Measurements from ENCODE around the gene ADCK1.
"Not testable (repeated sequence)": the region's sequence is repeated elsewhere in the genome, so short reads cannot be mapped to it uniquely, and the experiment has no call there.

ADCK1 gene

DNA sequence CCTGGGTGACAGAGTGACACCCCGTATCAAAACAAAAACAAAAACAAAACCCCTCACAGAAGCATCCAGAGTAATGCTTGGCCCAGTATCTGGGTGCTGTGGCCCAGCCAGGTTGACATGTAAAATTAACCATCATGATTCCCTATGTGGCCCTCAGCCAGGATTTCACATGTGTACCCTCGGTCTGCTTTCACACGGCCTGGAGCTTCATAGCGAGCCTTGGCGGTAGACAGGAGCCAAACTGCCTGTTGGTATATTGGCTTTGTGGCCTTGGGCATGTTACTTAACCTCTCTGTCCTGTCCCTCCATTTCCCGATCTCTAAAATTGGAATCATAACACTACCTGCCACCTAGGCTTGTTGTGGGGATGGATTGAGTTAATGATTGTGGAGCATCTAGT is 65.5 kb downstream of the ADCK1 start:
- DNase-seq (ENCODE audit: low read depth), result no peak

DNA sequence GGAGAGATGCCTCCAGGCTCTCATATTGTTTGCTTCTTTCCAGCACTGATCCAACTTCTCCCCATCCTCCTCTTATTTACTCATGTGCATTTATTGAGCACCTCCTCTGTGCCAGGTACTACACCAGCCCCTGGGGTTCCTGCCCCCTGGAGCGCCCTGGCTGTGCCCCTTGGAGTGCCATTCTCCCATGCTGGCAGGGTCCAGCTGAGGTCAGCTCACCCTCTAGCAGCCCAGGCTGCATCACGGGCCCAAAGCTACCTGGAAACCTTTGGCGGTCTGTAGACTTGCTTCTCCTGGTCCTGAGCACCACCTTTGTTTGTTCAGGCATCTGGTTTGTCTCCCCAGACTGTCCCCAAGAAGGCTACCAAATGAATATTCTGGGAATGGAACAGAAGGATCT is 67.0 kb downstream of the ADCK1 start:
- no peak for DNase-seq (ENCODE audit: low read depth)

GRCh38 chr14:77867476-77867875 is 67.6 kb downstream of the ADCK1 start:
- DNase-seq (ENCODE audit: low read depth), result no peak

DNA sequence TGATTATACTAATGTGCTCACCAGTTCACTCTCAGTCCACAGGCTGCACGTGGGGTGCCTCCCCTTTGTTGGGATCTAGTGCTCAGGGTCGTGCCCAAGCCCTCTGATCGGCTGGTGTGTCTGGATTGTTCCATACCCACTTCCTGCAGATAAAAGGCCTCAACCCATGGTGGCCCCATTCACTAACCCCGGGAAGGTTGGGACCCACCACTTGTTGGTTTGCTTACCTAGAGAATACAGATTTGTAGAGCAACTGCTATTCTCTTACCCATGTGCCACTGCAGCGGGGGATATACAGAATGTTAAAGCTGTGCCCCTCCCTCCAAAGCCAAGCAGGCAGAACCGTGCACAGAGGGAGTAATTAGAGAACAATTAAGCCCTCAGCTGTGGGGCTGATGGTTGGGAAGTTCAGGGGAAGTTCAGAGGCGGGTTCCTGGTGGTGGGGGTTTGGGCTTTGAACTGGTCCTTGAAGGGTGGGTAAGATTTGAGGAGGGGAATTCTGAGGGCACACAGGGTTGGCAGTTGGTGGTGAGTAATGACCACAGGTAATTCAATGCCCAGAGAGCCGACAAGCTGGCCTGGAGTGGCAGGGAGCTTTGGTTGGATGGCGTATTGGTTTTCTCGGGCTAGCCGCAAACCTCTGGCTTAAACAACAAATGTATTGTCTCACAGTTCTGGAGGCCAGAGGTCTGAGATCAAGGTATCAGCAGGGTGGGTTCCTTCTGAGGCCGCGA is 68.8 kb downstream of the ADCK1 start:
- DNase-seq (ENCODE audit: low read depth), result no peak

GRCh38 chr14:77869340-77869739 is 69.4 kb downstream of the ADCK1 start:
- no peak for DNase-seq (ENCODE audit: low read depth)

GRCh38 chr14:77870646-77871045 is 70.7 kb downstream of the ADCK1 start:
- DNase-seq (ENCODE audit: low read depth), result no peak

DNA sequence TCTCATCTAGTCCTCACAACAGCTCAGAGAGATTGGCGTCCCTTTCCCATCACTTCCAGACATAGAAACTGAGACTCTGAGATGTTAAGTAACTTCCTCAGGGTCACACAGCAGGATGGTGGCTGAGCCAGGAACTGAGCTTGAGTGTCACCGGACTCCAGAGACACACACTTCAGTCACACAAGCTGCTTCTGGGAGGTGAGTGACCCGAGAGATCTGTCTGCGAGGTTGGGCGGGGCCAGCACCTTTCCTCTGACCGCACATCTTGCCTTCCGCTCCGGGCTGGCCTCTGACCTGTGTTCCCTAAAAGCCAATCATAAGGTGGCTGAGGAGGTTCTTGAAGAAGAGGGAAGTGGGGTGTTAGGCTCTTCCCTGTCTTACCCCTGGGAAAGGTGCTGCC is 72.2 kb downstream of the ADCK1 start:
- DNase-seq (ENCODE audit: low read depth), result no peak

- no peak for DNase-seq (ENCODE audit: low read depth)
These were observed 73.1 kb downstream of the ADCK1 start for GRCh38 chr14:77872983-77873382.

GRCh38 chr14:77878783-77879182 is 78.9 kb downstream of the ADCK1 start:
- no peak for DNase-seq (ENCODE audit: low read depth)

DNA sequence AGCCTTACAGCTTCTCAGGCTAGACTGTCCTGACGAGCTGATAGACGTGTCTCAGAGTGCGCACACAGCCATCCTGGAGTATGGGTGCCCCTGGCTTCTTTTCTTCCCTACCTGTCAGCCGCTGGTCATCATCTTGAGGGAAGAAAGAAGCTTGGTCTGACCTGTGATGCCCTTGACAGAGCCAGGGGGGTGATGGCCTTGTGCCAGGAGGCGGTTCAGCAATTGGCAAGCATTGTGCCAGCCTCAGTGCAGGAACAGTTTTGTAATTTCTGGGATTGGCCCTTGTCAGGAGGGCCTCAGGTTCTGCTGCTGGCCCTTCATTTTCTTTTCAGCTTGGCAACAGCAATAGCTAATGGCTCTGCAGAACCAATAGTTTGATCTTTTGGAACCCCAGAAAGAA is 80.1 kb downstream of the ADCK1 start:
- DNase-seq (ENCODE audit: low read depth), result no peak

GRCh38 chr14:77882098-77882497 is 82.2 kb downstream of the ADCK1 start:
- no peak for DNase-seq (ENCODE audit: low read depth)

GRCh38 chr14:77882636-77883035 is 82.7 kb downstream of the ADCK1 start:
- no peak for DNase-seq (ENCODE audit: low read depth)

DNA sequence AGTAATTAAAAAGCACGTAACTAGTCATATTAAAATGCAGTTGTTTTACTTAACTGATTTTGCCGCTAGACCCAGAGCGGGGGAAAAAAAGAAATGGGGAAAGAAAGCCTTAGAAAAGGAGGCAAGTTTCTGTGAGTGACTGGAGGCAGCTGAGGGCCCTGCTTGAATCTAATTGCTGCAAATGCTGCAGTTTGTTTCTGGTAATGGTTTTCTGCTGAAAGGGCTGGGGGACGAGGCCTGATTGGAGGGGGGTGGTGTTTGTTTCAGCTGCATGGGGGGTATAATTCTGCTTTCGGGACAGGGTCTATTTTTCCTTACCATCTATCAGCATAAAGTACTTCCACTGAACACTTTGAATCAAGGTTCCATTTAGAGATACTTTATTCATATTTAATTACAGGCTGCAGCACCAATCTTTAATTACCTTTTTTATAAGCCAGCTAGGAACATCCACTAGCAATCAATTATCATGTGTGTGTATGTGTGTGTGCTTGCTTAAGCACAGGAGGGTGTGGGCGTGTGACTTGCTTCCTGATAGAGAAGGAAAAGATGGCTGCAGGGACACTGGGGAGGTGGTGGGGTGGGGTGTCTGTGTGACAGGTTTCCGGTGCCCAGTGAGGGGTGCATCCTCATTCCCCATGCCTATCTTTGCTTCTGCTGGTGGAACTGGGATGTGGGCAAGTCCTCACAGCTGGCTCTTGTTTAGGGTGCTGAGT is 83.4 kb downstream of the ADCK1 start:
- no peak for DNase-seq (ENCODE audit: low read depth)

DNA sequence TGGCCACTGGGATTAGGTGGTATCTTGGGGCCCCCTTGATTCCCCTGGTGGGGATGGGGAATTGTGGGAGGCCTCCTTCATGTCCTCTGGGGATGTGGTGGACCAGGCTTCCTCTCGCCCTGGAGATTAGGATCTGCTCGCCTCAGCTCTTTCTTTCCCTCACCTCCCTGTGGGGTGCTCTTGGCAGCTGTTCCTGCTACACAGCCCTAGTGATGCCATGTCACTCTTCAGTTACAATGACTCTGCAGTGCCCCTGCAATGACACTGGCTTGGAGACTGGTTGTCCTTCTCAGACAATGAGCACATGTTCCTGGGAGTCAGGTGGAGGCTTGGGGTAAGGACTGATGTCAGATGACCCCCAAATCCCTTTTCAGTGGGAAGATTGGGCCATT is 83.9 kb downstream of the ADCK1 start:
- no peak for DNase-seq (ENCODE audit: low read depth)

DNA sequence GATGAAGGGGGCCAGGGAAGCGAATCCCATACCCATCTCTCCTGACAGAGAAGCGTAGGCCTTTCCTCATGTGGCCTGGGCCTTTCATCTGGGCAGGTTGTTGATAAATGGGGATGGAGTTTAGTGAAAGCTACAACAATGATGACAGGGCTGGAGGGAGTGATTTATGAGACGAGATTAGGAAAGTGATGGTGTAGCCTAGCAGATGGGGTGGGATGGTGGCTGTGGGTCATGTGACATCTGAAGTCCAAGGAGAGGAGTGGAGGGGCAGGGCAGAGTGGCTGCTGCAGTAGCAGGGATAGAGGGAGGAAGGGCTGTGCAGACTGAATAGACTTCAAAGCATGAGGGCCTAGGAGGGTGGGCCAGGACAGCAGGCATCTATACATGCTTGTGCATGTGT is 85.5 kb downstream of the ADCK1 start:
- DNase-seq (ENCODE audit: low read depth), result no peak

DNA sequence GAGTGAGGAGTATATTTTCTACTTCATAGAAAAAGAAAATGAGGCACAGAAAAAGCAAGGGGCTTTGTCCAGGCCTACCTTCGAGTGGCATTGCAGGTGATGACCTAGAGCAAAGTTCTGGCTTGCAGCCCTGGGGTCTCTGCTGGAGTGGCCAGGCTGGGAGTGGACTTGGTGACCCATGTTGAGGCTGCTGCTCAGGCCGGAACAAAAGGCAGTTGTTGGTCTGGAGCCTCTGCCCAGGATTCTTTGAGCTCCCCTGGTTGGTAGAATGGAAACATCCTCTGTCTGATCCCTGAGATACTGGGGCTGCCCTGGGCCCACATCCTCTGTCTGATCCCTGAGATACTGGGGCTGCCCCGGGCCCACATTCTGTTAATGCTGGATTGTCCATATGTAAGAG is 86.1 kb downstream of the ADCK1 start:
- no peak for DNase-seq (ENCODE audit: low read depth)

- DNase-seq (ENCODE audit: low read depth), result not testable (repeated sequence)
These were observed 89.0 kb downstream of the ADCK1 start for GRCh38 chr14:77888903-77889302.

DNA sequence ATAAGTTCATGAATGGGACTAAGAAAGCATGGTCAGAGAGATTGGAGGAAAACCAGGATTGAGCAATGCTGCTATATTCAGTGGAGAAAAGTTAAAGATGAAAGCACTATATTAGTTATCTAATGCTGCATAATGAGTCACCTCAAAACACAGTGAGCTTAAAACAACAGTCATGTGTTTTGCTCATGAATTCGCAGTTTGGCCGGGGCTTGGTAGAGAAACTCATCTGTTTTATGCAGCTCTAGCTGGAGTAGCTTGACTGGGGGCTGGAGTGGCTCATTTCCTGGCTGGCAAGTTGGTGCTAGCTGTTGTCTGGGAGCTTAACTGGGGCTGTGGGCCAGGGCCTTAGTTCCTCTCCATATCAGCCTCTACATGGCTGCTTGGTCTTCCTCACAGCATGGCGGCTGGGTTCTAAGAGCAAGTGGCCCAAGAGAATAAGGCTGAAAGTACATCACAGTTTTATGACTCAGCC is 90.1 kb downstream of the ADCK1 start:
- no peak for DNase-seq (ENCODE audit: low read depth)

DNA sequence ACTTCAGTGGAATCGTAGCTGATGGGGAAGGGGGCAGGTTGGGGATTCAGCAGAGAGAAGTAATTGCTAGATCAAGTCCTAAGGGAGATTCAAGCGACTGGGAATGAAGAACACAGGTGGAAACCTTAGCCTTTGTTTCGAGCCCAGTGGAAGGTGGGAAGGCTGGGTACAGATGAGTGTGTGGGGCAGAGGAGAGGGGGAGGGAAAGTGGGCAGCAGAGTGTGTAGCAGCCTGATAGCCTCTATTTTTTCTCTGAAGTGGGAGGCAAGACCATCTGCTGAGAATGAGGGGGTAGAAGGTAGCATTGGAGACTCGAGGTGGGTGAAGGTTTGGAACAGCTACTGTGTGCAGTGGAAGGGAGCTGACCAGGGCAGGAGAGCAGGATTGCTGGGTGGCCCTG is 91.0 kb downstream of the ADCK1 start:
- DNase-seq (ENCODE audit: low read depth), result no peak

DNA sequence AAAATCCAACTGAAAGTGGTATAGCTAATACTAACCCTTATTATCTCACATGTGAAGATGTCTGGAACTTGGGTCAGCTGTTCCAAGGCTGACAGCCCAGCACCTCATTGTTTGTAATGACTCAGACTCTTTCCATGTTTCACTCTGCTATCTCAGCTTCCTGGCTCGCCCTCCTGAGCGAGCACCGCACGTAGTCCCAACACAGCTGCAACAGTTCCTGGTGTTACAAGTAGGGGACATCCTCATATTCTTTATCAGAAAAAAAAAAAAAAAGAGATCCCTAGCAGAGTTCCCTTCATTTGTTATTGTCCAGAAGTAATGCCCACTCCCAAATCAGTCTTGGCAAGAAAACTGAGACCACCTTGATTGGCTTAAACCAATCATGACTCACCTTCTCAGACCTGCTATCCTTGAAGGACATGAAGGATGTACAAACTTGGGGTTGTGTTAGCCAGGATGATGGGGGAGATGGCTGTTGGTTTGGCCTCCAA is 92.5 kb downstream of the ADCK1 start:
- no peak for DNase-seq (ENCODE audit: low read depth)

DNA sequence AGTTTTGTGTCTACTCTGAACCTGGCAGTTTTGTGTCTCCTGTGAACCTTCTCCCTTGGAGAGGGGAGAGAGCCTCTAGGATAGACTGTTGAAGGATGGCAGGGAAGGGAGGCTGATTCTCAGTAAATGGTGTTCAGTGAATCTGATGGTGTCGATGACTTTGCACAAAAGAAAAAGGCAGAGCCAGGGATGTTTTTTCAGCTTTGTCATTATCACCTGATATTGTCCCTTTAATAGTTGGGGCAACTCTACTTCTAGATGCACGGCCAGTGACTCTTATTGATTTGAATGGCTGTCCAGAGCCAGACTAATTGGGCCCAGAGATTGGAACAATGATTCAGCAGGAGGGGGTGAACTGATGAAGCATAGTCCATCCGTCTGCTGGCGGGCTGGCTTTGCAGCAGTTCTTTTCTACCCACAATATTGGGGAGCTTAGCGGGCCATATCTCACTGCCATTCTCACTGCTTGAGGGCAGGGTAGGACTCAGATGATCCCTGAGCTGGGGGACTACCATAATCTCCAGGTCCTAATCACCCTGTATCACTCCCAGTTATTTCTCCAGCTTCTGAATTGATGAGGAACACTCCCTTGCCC is 93.1 kb downstream of the ADCK1 start:
- DNase-seq (ENCODE audit: low read depth), result no peak

GRCh38 chr14:77897374-77897773 is 97.5 kb downstream of the ADCK1 start:
- DNase-seq (ENCODE audit: low read depth), result no peak

DNA sequence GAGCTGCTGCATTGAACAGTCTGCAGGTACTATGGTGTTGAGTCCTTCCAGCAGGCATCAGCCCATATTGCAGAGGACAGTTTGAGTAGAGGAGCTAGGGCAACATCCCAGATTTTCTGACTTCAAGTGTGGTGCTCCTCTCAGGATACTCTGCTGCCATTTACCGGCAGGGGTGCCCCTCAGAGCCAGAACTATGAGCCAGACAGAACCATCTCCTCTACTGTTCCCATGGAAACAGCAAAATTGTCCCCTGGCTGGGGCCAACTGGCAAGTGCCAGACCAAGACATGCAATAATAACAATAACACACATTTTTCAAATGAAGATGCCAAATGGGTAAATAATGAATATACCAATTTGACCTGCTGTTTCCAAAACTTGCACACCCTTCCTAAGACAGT is 102.9 kb downstream of the ADCK1 start:
- DNase-seq (ENCODE audit: low read depth), result no peak

Measured in stimulated activated CD4-positive, alpha-beta T cell treated with anti-CD3 and anti-CD28 coated beads, Interleukin-2, amount 100 ng/mL, for 4 hours (primary cell).